ENCODE data around the gene BAHD1. TPM values are rescaled to one million over a fixed set of nuclear protein-coding genes. Genes with fewer than 3 reads are reported as not detected.

BAHD1 gene
- total and polyA plus RNA-seq, 2 donors (not counting 3 experiments of a cell fraction or from before 2014, with no cell fraction given): 6.3 to 19.1 TPM

DNA sequence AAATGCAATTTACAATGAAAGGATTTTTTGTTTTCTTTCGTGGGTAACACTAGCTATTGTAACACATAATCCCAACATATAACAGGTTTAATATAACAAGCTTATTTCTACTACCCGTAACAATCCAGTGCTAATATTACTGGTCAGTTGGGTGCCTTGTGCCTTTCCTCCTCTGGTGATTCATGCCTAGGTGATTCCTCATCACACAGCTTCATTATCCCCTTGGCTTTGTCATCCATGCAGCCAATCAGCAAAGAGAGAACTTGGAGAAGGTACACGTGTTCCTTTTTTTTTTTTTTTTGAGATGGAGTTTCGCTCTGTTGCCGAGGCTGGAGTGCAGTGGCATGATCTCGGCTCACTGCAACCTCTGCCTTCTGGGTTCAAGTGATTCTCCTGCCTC, 60.7 kb downstream of the BAHD1 start:
- peaks cover 4% of the 10 kb centered on the region in 2 experiments for H3K27me3 ChIP-seq (ENCODE audit: control insufficient read depth in 2 of 2, insufficient read depth in 2 of 2, low read length in 2 of 2)
- H3K4me1 ChIP-seq (ENCODE audit: control insufficient read depth, extremely low read depth, insufficient read depth, low read length): peaks cover 10% of the 10 kb centered on the region
- no peak overlapping the region for H3K4me3 ChIP-seq (replicated peaks in 1 of 3; ENCODE audit: insufficient read depth in 1 of 3, low read depth in 1 of 3, low read length in 3 of 3)
- H3K36me3 ChIP-seq (ENCODE audit: control insufficient read depth in 2 of 2, extremely low read depth in 1 of 2, insufficient read depth in 2 of 2, low read length in 2 of 2): no peaks in the 10 kb centered on the region
- no TSS peak for BruUV-seq (replicated peaks)
- H4K20me1 ChIP-seq (replicated peaks; ENCODE audit: control insufficient read depth, extremely low read depth, insufficient read depth, low read length): no peaks in the 10 kb centered on the region
- no peak overlapping the region for H3K27ac ChIP-seq (ENCODE audit: insufficient read depth, low read depth, low read length)
- TF ChIP-seq FOS (IDR thresholded peaks at IDR 0.05; ENCODE audit: borderline replicate concordance, insufficient read depth, low read length): no peak
- TF ChIP-seq, protein P1, sequence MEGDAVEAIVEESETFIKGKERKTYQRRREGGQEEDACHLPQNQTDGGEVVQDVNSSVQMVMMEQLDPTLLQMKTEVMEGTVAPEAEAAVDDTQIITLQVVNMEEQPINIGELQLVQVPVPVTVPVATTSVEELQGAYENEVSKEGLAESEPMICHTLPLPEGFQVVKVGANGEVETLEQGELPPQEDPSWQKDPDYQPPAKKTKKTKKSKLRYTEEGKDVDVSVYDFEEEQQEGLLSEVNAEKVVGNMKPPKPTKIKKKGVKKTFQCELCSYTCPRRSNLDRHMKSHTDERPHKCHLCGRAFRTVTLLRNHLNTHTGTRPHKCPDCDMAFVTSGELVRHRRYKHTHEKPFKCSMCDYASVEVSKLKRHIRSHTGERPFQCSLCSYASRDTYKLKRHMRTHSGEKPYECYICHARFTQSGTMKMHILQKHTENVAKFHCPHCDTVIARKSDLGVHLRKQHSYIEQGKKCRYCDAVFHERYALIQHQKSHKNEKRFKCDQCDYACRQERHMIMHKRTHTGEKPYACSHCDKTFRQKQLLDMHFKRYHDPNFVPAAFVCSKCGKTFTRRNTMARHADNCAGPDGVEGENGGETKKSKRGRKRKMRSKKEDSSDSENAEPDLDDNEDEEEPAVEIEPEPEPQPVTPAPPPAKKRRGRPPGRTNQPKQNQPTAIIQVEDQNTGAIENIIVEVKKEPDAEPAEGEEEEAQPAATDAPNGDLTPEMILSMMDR (IDR thresholded peaks at IDR 0.05; ENCODE audit: extremely low read depth in 1 of 2, insufficient read depth in 1 of 2, low read depth in 1 of 2, low read length in 2 of 2): no peak
- TF ChIP-seq MYC (IDR thresholded peaks at IDR 0.05; ENCODE audit: low read depth, low read length): no peak
- no peak for TF ChIP-seq GATA2 (IDR thresholded peaks at IDR 0.05; ENCODE audit: insufficient read depth, insufficient read length, low read depth, low read length)
- TF ChIP-seq EZH2 (IDR thresholded peaks at IDR 0.05; ENCODE audit: borderline replicate concordance, low read depth, low read length, severe bottlenecking): no peak
- TF ChIP-seq POLR2AphosphoS5 (IDR thresholded peaks at IDR 0.05; ENCODE audit: insufficient read depth, low read depth, low read length): no peak
- no peak for TF ChIP-seq JUN (IDR thresholded peaks at IDR 0.05; ENCODE audit: borderline replicate concordance, insufficient read depth, insufficient read length, low read depth)
- TF ChIP-seq POLR2A (IDR thresholded peaks at IDR 0.05; ENCODE audit: low read depth, low read length): no peak
- TF ChIP-seq, protein P2, sequence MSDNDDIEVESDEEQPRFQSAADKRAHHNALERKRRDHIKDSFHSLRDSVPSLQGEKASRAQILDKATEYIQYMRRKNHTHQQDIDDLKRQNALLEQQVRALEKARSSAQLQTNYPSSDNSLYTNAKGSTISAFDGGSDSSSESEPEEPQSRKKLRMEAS (IDR thresholded peaks at IDR 0.05; ENCODE audit: insufficient read depth, insufficient read length): no peak
- H2AFZ ChIP-seq (ENCODE audit: low read depth, low read length): no peak overlapping the region
- no peak overlapping the region for H3K4me2 ChIP-seq (ENCODE audit: insufficient read depth, low read length)
- H3K9ac ChIP-seq (replicated peaks; ENCODE audit: extremely low read depth, insufficient read depth, low read length): no peak overlapping the region
- no peaks in the 10 kb centered on the region for H3K9me3 ChIP-seq (replicated peaks; ENCODE audit: control insufficient read depth, insufficient read depth, low read length)
- FAIRE-seq (no peak), DNase-seq (ENCODE audit: low read depth, low spot score) (no peak)
- ChIA-PET POLR2A (no interaction called here), CTCF (interaction anchor here (0.6 to 1.6 kb wide), 2 partner anchors 18 to 58 kb away, joined by 3 to 7 read pairs; no protein-coding TSS in a partner anchor)
- dilution Hi-C loops (cut with MboI; ENCODE audit: extremely low pct_ligation_motif_present, low sequenced_read_pairs): no loop called here
- no peaks in the 10 kb centered on the region for H3K9me1 ChIP-seq (replicated peaks; ENCODE audit: control insufficient read depth, extremely low read depth, insufficient read depth, low read length)
- no peaks in the 10 kb centered on the region for H3K79me2 ChIP-seq (ENCODE audit: control insufficient read depth, insufficient read depth, low read length)
- intact Hi-C loops (cut with micrococcal nuclease): no loop called here
